ENCODE measurements around the gene ERC2.

ERC2 gene

GRCh38 chr3:55572816-55573215 is 895.5 kb downstream of the ERC2 start:
- DNase-seq (ENCODE audit: low read depth in 2 of 3, low spot score in 2 of 3), result no peak

- no peak for DNase-seq (ENCODE audit: low read depth in 2 of 3, low spot score in 2 of 3)
Measured at GRCh38 chr3:55571913-55572312, 896.4 kb downstream of the ERC2 start.

- no peak for DNase-seq (ENCODE audit: low read depth in 2 of 3, low spot score in 2 of 3)
Measured at GRCh38 chr3:55571216-55571813, 897.0 kb downstream of the ERC2 start.

GRCh38 chr3:55570271-55570711 is 898.0 kb downstream of the ERC2 start:
- DNase-seq (ENCODE audit: low read depth in 2 of 3, low spot score in 2 of 3), result no peak

GRCh38 chr3:55569033-55569599 is 899.2 kb downstream of the ERC2 start:
- DNase-seq (ENCODE audit: low read depth in 2 of 3, low spot score in 2 of 3), result no peak

GRCh38 chr3:55567615-55568014 is 900.7 kb downstream of the ERC2 start:
- no peak for DNase-seq (ENCODE audit: low read depth in 2 of 3, low spot score in 2 of 3)

GRCh38 chr3:55567121-55567520 is 901.1 kb downstream of the ERC2 start:
- no peak for DNase-seq (ENCODE audit: low read depth in 2 of 3, low spot score in 2 of 3)

GRCh38 chr3:55565521-55565920 is 902.7 kb downstream of the ERC2 start:
- no peak for DNase-seq (ENCODE audit: low read depth in 2 of 3, low spot score in 2 of 3)

- no peak for DNase-seq (ENCODE audit: low read depth in 2 of 3, low spot score in 2 of 3)
Measured at GRCh38 chr3:55564726-55565125, 903.5 kb downstream of the ERC2 start.

GRCh38 chr3:55562700-55563099 is 905.6 kb downstream of the ERC2 start:
- no peak for DNase-seq (ENCODE audit: low read depth in 2 of 3, low spot score in 2 of 3)

GRCh38 chr3:55559500-55560423 is 908.5 kb downstream of the ERC2 start:
- DNase-seq (ENCODE audit: low read depth in 2 of 3, low spot score in 2 of 3), result no peak

- DNase-seq (ENCODE audit: low read depth in 2 of 3, low spot score in 2 of 3), result no peak
Measured at GRCh38 chr3:55558316-55558715, 910.0 kb downstream of the ERC2 start.

- no peak for DNase-seq (ENCODE audit: low read depth in 2 of 3, low spot score in 2 of 3)
Measured at GRCh38 chr3:55557549-55557948, 910.7 kb downstream of the ERC2 start.

GRCh38 chr3:55556619-55557537 is 911.4 kb downstream of the ERC2 start:
- no peak for DNase-seq (ENCODE audit: low read depth in 2 of 3, low spot score in 2 of 3)

- DNase-seq (ENCODE audit: low read depth in 2 of 3, low spot score in 2 of 3), result no peak
Measured at GRCh38 chr3:55555873-55556618, 912.2 kb downstream of the ERC2 start.

- DNase-seq (ENCODE audit: low read depth in 2 of 3, low spot score in 2 of 3), result no peak
Measured at GRCh38 chr3:55554634-55555425, 913.4 kb downstream of the ERC2 start.

- no peak for DNase-seq (ENCODE audit: low read depth in 2 of 3, low spot score in 2 of 3)
Measured at GRCh38 chr3:55551644-55552043, 916.6 kb downstream of the ERC2 start.

- DNase-seq (ENCODE audit: low read depth in 2 of 3, low spot score in 2 of 3), result no peak
Measured at GRCh38 chr3:55549177-55549576, 919.1 kb downstream of the ERC2 start.

GRCh38 chr3:55546866-55547669 is 921.2 kb downstream of the ERC2 start:
- DNase-seq (ENCODE audit: low read depth in 2 of 3, low spot score in 2 of 3), result no peak

All from activated CD8-positive, alpha-beta memory T cell treated with anti-CD3 and anti-CD28 coated beads for 48 hours (primary cell).